Osteoblast (primary cell): ENCODE measurements around the gene CGNL1. TPM values are rescaled to one million over a fixed set of nuclear protein-coding genes. Genes with fewer than 3 reads are reported as not detected.

Experiments
- DNase-seq: peaks from one replicate; pipeline ENCODE4 v3.0.0; 2011; ENCODE audit warnings: low spot score, mixed read lengths; ENCODE audit not compliant: insufficient read length; ENCODE audit errors: missing footprints
- H2AFZ ChIP-seq: 2 replicates; pipeline ENCODE4 v1.6.0; 2011; ENCODE audit warnings: mild to moderate bottlenecking, low read length
- H3K27ac ChIP-seq: 2 replicates; pipeline ENCODE4 v1.5.1; 2011; ENCODE audit warnings: mild to moderate bottlenecking, low read depth, low read length, moderate library complexity
- H3K27me3 ChIP-seq: 2 replicates; pipeline ENCODE4 v1.6.0; 2012; ENCODE audit warnings: mild to moderate bottlenecking, control low read depth, inconsistent platforms, low read length, moderate library complexity; ENCODE audit not compliant: insufficient read depth
- H3K36me3 ChIP-seq: 2 replicates; pipeline ENCODE4 v1.5.1; 2011; ENCODE audit warnings: mild to moderate bottlenecking, low read length, control low read depth, moderate library complexity; ENCODE audit not compliant: insufficient read depth
- H3K4me1 ChIP-seq: 2 replicates; pipeline ENCODE4 v1.5.1; 2011; ENCODE audit warnings: mild to moderate bottlenecking, low read length, control low read depth, moderate library complexity; ENCODE audit not compliant: insufficient read depth
- H3K4me2 ChIP-seq: 2 replicates; pipeline ENCODE4 v1.6.0; 2011; ENCODE audit warnings: mild to moderate bottlenecking, low read length; ENCODE audit not compliant: insufficient read depth
- H3K4me3 ChIP-seq: fragments of 200-600 bp; sonication (generic); 3 replicates; pipeline ENCODE4 v1.5.1; 2012; ENCODE audit warnings: mild to moderate bottlenecking, low read length, inconsistent platforms; ENCODE audit not compliant: insufficient read depth
- H3K79me2 ChIP-seq: 2 replicates; pipeline ENCODE4 v1.6.0; 2012; ENCODE audit warnings: mild to moderate bottlenecking, low read length, control low read depth, inconsistent platforms; ENCODE audit not compliant: insufficient read depth
- H3K9me3 ChIP-seq: 2 replicates; pipeline ENCODE4 v1.5.1; 2011; ENCODE audit warnings: low read depth, low read length, control low read depth
- H4K20me1 ChIP-seq: 2 replicates; pipeline ENCODE4 v1.6.0; 2012; ENCODE audit warnings: mild to moderate bottlenecking, low read length, control low read depth; ENCODE audit not compliant: insufficient read depth
- CTCF ChIP-seq: IDR thresholded peaks from 2 replicates; pipeline ENCODE4 v1.5.1; 2011; ENCODE audit warnings: mild to moderate bottlenecking, low read depth, low read length, moderate library complexity; ENCODE audit errors: extremely low read depth
- total RNA-seq: library from RNA; depleted of rRNA; stranded (reverse); fragments of >200 nt; gene quantifications from 2 replicates; pipeline ENCODE4 v1.2.3, GENCODE V29; 2012

The CGNL1 gene
- total RNA-seq, 1 donor = 1.1 TPM

DNA sequence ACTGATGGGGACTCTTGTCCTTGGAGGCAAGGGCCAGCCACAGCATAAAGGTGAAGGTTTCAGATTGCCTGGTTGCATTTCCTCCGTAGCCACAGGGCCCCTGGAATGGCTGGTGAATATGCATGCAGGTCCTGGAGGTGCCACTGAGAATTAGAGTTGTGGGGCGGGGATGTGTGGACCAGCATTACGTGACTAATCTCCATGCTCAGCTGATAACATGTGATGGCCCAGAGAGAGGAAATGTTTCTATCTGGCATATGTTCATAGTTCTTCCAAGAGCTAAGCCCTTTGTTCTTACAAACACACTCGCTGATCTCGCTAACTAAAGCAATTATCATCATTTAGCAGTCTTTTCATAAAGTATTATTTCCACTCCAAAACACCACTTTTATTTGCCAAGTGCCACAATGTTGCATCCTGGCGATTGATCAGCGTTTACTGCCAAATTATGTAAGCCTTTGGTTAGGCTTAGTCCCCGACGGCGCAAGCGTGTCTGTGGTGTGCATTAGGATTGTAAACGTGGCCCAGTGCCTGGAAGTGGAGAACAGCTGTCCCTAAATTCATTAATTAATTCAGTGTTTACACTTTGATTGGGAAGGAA is 55.9 kb downstream of the CGNL1 start:
- Histone ChIP-seq H4K20me1 (no peaks in the 10 kb centered on the region), H3K27me3 (peaks cover 13% of the 10 kb centered on the region), H3K9me3 (no peaks in the 10 kb centered on the region), H3K79me2 (no peaks in the 10 kb centered on the region), H3K36me3 (no peaks in the 10 kb centered on the region), H3K4me1 (peaks cover 13% of the 10 kb centered on the region), H3K27ac (no peak overlapping the region), H3K4me3 (no peak overlapping the region), H2AFZ (no peak overlapping the region), H3K4me2 (no peak overlapping the region)
- TF ChIP-seq CTCF = no peak
- DNase-seq = no peak

DNA sequence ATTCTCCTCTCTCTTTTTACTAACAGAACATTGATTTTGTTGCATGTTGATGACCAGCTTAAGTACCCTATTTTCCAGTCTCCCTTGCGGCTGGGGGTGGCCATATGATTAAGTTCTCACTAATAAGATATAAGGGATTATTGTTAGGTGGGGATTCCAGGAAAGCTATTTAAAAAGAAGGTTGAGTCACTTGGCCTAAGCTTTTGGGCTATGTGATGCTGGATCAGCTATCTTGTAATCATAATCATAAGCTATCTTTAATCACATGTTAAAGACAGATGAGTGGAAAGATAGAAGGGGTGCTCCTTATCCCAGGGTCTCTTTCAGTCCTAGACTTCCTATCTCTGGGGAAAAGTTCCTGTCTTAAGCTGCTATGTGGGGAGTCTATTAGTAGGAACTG is 59.9 kb downstream of the CGNL1 start:
- Histone ChIP-seq H3K79me2 (no peaks in the 10 kb centered on the region), H4K20me1 (no peaks in the 10 kb centered on the region), H3K36me3 (no peaks in the 10 kb centered on the region), H3K27ac (no peak overlapping the region), H3K4me1 (peaks cover 5% of the 10 kb centered on the region), H3K9me3 (no peaks in the 10 kb centered on the region), H3K4me2 (no peak overlapping the region), H2AFZ (no peak overlapping the region), H3K27me3 (peaks cover 13% of the 10 kb centered on the region), H3K4me3 (no peak overlapping the region)
- TF ChIP-seq CTCF = no peak
- DNase-seq = no peak

GRCh38 chr15:57436961-57437360 is 60.7 kb downstream of the CGNL1 start:
- Histone ChIP-seq H3K9me3 (no peaks in the 10 kb centered on the region), H3K4me2 (no peak overlapping the region)

DNA sequence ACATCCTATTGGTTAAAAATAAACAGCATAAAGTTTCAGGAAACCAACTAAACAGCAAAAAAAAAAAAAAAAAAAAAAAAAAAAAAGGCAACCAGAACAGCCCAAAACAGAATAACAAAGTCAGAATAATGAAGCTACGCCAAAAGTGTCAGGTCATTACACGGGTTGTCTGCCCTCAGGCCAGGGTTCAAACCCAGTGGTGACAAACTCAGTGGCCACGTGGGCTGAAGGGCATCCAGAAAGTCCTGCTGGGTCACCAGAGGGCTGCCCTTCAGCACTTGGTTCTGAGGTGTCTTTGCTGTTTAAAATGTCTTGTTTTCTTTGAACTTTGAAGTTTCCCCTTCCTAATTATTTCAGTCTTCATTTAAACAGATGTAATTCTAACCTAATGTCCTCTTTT is 61.3 kb downstream of the CGNL1 start:
- no peaks in the 10 kb centered on the region for H3K79me2 ChIP-seq
- peaks cover 13% of the 10 kb centered on the region for H3K27me3 ChIP-seq
- no peaks in the 10 kb centered on the region for H3K9me3 ChIP-seq
- peaks cover 6% of the 10 kb centered on the region for H3K4me1 ChIP-seq
- H3K4me2 ChIP-seq = no peak overlapping the region
- no peak overlapping the region for H2AFZ ChIP-seq
- DNase-seq = no peak
- H3K4me3 ChIP-seq = no peak overlapping the region
- H3K27ac ChIP-seq = no peak overlapping the region
- TF ChIP-seq CTCF = no peak
- no peaks in the 10 kb centered on the region for H4K20me1 ChIP-seq
- no peaks in the 10 kb centered on the region for H3K36me3 ChIP-seq

More at GRCh38 chr15:57436961-57437360, 60.7 kb downstream of the CGNL1 start:
- Histone ChIP-seq H3K4me1 (peaks cover 6% of the 10 kb centered on the region), H3K36me3 (no peaks in the 10 kb centered on the region), H3K79me2 (no peaks in the 10 kb centered on the region), H3K4me3 (no peak overlapping the region), H3K27me3 (peaks cover 13% of the 10 kb centered on the region), H2AFZ (no peak overlapping the region), H3K27ac (no peak overlapping the region), H4K20me1 (no peaks in the 10 kb centered on the region)
- TF ChIP-seq CTCF = no peak
- peak; percentile 39 for DNase-seq
